Gastroesophageal sphincter (tissue), 4 donors: Measurements from ENCODE around the gene TPPP. TPM values are rescaled to one million over a fixed set of nuclear protein-coding genes. Genes with fewer than 3 reads are reported as not detected.

Experiments used
- ATAC-seq: fragments of 150-250 bp; one replicate; pipeline ENCODE4 v1.9.1; 2016; ENCODE audit warnings: mild to moderate bottlenecking, moderate library complexity
- H3K27ac ChIP-seq, 4 donors: fragments of 200-600 bp; sonication (generic) in 3 of 4; 1 replicate in 3 of 4; 2 replicates in 1 of 4; pipeline ENCODE4 v1.5.1; 2016 to 2019
- H3K27me3 ChIP-seq: fragments of 200-600 bp; sonication (generic); one replicate; pipeline ENCODE4 v1.5.1; 2019
- H3K36me3 ChIP-seq, 2 donors: fragments of 200-600 bp; sonication (generic); one replicate each; pipeline ENCODE4 v1.5.1; 2019; ENCODE audit warnings: control low read depth in 1 of 2
- H3K4me1 ChIP-seq, 3 donors: fragments of 200-600 bp; sonication (generic); 1 replicate in 2 of 3; 2 replicates in 1 of 3; pipeline ENCODE4 v1.5.1; 2016 to 2019; ENCODE audit warnings: control low read depth in 2 of 3
- H3K4me3 ChIP-seq, 2 donors: fragments of 200-600 bp; sonication (generic); one replicate each; pipeline ENCODE4 v1.5.1; 2019; ENCODE audit warnings: mild to moderate bottlenecking in 1 of 2, moderate library complexity in 1 of 2
- H3K9me3 ChIP-seq, 3 donors: fragments of 200-600 bp; sonication (generic); one replicate each; pipeline ENCODE4 v1.5.1; 2017 to 2019; ENCODE audit warnings: control low read depth in 2 of 3
- EP300 ChIP-seq: sonication (generic); formaldehyde crosslinking; IDR thresholded peaks from one replicate; pipeline ENCODE4 v1.6.1; 2017; ENCODE audit warnings: antibody characterized with exemption, mild to moderate bottlenecking
- POLR2A ChIP-seq, 2 donors: fragments of 450-650 bp; IDR thresholded peaks; one replicate each; pipeline ENCODE4 v1.6.1; 2017; ENCODE audit warnings: antibody characterized with exemption in 2 of 2, mild to moderate bottlenecking in 2 of 2, moderate library complexity in 1 of 2
- POLR2AphosphoS5 ChIP-seq: sonication (generic); formaldehyde crosslinking; IDR thresholded peaks from one replicate; pipeline ENCODE4 v1.6.1; 2017; ENCODE audit warnings: antibody characterized with exemption
- WGBS, 2 donors: methylation state at CpG; one replicate each; pipeline ENCODE4 v1.1.5; 2018; ENCODE audit warnings: low coverage in 1 of 2; 5-methylcytosine and 5-hydroxymethylcytosine counted together
- total RNA-seq, 4 donors: library from RNA; depleted of rRNA; stranded (reverse); fragments of >200 nt; gene quantifications; one replicate each; pipeline ENCODE4 v1.1.0, GENCODE V29; 2016
- TF ChIP-seq, protein P1 (sequence below), 4 experiments: fragments of 200-600 bp in 2 of 4; fragments of 450-650 bp in 2 of 4; sonication (generic) in 1 of 4; IDR thresholded peaks; one replicate each; pipeline ENCODE4 v1.5.1; 2017 to 2019; ENCODE audit warnings: antibody characterized with exemption in 4 of 4, mild to moderate bottlenecking in 2 of 4, moderate library complexity in 2 of 4

TPPP gene
- total RNA-seq, 4 donors from 2014 or later, result 13.3 to 42.8 (median 32.0) TPM

DNA sequence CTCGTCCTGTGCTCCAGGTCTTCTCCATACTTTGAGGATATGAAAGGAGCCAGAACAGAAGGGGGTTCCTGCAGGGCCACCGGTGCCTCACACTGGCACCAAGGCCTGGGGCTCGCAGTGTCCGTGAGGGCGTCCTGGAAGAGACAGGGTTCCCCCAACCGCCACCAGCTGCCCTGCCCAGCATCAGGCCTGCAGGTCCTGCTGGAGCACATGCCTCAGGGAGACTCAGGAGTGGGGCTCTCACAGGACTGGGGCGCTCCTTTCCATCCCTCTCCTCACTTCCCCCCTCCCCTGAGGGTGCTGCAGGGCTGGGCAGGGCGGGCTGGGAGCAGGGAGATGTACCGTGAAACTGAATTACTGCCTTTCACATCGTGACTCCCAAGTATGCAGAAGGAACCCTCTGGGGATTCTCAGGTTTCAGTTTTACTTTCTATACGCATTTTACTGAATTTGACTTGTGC is 49.3 kb downstream of the TPPP start:
- peaks cover 0 to 59% of the 10 kb centered on the region in 2 donors for H3K36me3 ChIP-seq
- ATAC-seq, result no peak
- 70 to 85% methylated on average over 3 to 4 of the region's 11 CpGs for WGBS, 2 donors

DNA sequence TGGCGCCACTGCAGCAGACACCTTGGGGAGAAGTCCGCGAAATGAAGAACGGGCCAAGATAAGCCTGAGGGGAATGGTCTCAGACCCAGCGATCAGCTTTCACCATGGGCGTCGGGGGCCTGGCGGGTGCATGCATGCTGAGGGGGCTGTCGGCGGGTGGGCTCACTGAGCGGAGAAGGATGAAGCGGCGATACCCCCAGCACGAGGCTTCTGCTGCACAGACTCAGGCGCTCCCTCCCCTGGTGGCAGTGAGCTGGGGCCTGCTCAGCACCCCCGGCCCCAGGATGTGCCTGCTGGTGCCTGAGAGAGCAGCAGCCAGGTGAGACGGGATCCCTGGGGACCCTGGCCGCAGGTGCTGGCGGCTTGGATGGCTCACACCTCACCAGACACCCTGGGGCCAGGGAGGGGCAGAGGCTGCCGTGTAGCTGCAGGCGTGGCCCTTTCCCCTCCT is 49.8 kb downstream of the TPPP start:
- Histone ChIP-seq H3K4me1 (no peaks in the 10 kb centered on the region), H3K9me3 (no peaks in the 10 kb centered on the region), H3K4me3 (no peak overlapping the region), H3K27ac (no peak overlapping the region), H3K27me3 (no peaks in the 10 kb centered on the region), H3K36me3 (peaks cover 0 to 63% of the 10 kb centered on the region in 2 donors)
- 92% methylated on average over 7 of the region's 21 CpGs; no CpG with 5 or more reads in 1 of the 2 donors for WGBS, 2 donors
- TF ChIP-seq, protein P1, sequence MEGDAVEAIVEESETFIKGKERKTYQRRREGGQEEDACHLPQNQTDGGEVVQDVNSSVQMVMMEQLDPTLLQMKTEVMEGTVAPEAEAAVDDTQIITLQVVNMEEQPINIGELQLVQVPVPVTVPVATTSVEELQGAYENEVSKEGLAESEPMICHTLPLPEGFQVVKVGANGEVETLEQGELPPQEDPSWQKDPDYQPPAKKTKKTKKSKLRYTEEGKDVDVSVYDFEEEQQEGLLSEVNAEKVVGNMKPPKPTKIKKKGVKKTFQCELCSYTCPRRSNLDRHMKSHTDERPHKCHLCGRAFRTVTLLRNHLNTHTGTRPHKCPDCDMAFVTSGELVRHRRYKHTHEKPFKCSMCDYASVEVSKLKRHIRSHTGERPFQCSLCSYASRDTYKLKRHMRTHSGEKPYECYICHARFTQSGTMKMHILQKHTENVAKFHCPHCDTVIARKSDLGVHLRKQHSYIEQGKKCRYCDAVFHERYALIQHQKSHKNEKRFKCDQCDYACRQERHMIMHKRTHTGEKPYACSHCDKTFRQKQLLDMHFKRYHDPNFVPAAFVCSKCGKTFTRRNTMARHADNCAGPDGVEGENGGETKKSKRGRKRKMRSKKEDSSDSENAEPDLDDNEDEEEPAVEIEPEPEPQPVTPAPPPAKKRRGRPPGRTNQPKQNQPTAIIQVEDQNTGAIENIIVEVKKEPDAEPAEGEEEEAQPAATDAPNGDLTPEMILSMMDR (IDR thresholded peaks at IDR 0.05), result no peak
- TF ChIP-seq POLR2AphosphoS5, result no peak
- TF ChIP-seq POLR2A (IDR thresholded peaks at IDR 0.05), result no peak
- TF ChIP-seq EP300, result no peak
- ATAC-seq, result no peak

More for the DNA sequence above, 49.3 kb downstream of the TPPP start:
- TF ChIP-seq EP300 (no peak), POLR2AphosphoS5 (no peak), POLR2A (IDR thresholded peaks at IDR 0.05) (no peak)
- TF ChIP-seq, protein P1 (IDR thresholded peaks at IDR 0.05), result no peak
- Histone ChIP-seq H3K27me3 (no peaks in the 10 kb centered on the region), H3K4me1 (no peaks in the 10 kb centered on the region), H3K27ac (no peak overlapping the region), H3K4me3 (no peak overlapping the region), H3K9me3 (no peaks in the 10 kb centered on the region)

DNA sequence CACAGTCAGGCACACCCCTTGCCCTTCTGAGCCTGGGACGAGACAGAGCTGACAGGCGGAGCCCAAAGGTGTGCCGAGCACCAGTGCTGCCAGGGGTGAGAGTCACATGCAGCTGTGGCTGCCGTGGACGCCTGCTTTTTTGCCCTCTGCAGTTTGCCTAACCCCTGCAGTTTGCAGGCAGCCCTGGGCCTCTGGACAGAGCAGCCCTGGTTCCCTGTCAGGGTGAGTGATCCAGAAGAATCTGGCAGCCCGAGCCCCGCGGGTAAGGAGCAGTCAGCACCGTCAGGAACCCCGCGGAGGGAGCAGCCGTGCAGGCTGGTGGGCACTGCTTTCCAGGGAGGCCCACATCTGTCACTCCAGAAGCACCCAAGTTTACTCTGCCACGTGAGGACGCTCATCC is 50.7 kb downstream of the TPPP start:
- TF ChIP-seq, protein P1 (IDR thresholded peaks at IDR 0.05), result no peak
- Histone ChIP-seq H3K27me3 (no peaks in the 10 kb centered on the region), H3K27ac (no peak overlapping the region), H3K4me1 (no peaks in the 10 kb centered on the region), H3K36me3 (peaks cover 0 to 67% of the 10 kb centered on the region in 2 donors), H3K9me3 (no peaks in the 10 kb centered on the region), H3K4me3 (no peak overlapping the region)
- no CpG with 5 or more reads among the region's 14 CpGs for WGBS, 2 donors
- ATAC-seq, result no peak

DNA sequence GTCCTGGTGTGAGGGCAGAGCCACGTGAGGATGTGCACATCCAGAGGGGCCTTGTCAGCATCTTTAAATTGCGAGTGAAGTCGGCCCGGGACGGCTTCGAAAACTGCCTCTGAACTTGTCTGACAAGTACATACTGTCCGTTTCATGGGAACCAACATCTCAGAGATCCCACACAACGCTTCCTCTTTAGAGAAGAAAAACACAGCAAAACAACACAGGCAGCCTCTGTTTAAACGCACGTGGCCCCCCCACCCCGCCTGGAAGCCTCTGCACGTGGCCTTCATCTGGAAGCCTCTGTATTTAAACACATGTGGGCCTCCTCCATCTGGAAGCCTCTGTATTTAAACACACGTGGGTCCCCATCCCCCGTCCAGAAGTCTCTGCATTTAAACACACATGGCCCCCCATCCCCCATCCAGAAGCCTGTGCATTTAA is 51.8 kb downstream of the TPPP start:
- Histone ChIP-seq H3K27ac (no peak overlapping the region), H3K4me3 (no peak overlapping the region), H3K9me3 (no peaks in the 10 kb centered on the region), H3K4me1 (no peaks in the 10 kb centered on the region), H3K36me3 (peaks cover 0 to 68% of the 10 kb centered on the region in 2 donors), H3K27me3 (no peaks in the 10 kb centered on the region)
- TF ChIP-seq, protein P1 (IDR thresholded peaks at IDR 0.05), result no peak
- TF ChIP-seq EP300 (no peak), POLR2A (IDR thresholded peaks at IDR 0.05) (no peak), POLR2AphosphoS5 (no peak)
- WGBS, 2 donors, result 85 to 87% methylated on average over 12 to 13 of the region's 14 CpGs
- ATAC-seq, result no peak

DNA sequence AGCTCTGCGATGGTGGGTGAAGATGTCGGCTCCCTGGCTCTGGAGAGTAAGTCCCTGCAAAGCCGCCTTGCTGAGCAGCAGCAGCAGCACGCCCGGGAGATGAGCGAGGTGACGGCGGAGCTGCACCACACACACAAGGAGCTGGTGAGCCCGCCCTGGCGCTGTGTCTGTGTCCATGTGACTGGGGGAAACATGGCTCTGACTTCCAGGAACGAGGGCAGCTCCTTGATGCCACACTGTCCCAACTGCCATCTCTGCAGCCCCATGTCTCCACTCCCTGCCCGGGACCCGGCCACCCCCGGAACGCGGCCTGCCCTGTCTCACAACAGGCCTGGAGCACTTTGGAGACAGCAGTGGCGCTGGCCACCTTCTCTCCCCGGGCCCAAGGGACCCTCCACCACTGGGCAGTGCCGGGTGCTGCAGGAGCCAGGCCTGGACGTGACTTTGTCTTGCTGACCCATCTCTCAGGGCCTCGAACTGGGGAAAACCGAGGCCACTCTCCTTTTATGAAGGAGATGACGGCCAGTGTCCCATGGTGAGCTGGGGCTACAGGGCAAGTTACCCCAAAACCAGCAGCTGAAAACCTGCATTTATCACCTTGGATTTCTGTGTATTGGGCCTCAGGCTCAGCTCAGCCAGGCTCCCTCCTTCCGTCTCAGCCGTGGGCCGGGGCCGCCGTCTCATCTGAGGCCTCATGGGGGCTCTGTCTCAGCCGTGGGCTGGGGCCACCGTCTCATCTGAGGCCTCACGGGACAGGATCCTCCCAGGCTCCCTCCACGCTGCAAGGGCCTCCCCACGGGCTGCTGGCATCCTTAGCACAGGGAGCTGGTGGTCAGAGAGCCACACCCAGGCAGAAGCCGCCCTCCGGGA is 52.5 kb downstream of the TPPP start:
- peaks cover 0 to 1% (median 0%) of the 10 kb centered on the region in 3 donors for H3K9me3 ChIP-seq
- no peaks in the 10 kb centered on the region for H3K27me3 ChIP-seq
- 83% methylated on average over 6 of the region's 35 CpGs; no CpG with 5 or more reads in 1 of the 2 donors for WGBS, 2 donors
- no peaks in the 10 kb centered on the region for H3K4me1 ChIP-seq
- ATAC-seq, result no peak
- H3K36me3 ChIP-seq, result peaks cover 0 to 68% of the 10 kb centered on the region in 2 donors
- no peak overlapping the region for H3K4me3 ChIP-seq
- H3K27ac ChIP-seq, result no peak overlapping the region
- TF ChIP-seq EP300, result no peak
